Pancreas (tissue), 10 donors: ENCODE data around the gene SLC37A3. TPM values are rescaled to one million over a fixed set of nuclear protein-coding genes. Genes with fewer than 3 reads are reported as not detected.

ENCODE experiments used
- ATAC-seq, 4 donors: fragments of 200-7000 bp; cut with Tn5 transposase; one replicate each; pipeline versions ENCODE4 v1.8.0 to v1.9.1; 2020; ENCODE audit warnings: mild to moderate bottlenecking in 4 of 4, moderate library complexity in 4 of 4
- DNase-seq, 6 donors: peaks; one replicate each; pipeline ENCODE4 v3.0.0-alpha.2; 2020
- FAIRE-seq: peaks from 2 replicates; lab custom pipeline; 2012; peaks lifted over from hg19 to GRCh38; lab: Jason Lieb, UNC
- H3K27ac ChIP-seq, 4 donors: fragments of 200-600 bp; sonication (generic); 1 replicate in 3 of 4; 2 replicates in 1 of 4; pipeline versions ENCODE4 v1.5.0 to v1.8.0; 2020
- H3K27me3 ChIP-seq, 4 donors: fragments of 200-600 bp; one replicate each; pipeline ENCODE4 v1.8.0; 2021
- H3K36me3 ChIP-seq, 3 donors: fragments of 200-600 bp; sonication (generic) in 1 of 3; one replicate each; pipeline versions ENCODE4 v1.5.0 to v1.8.0; 2020 to 2021
- H3K4me1 ChIP-seq, 3 donors: fragments of 200-600 bp; one replicate each; pipeline ENCODE4 v1.8.0; 2021
- H3K4me3 ChIP-seq, 4 donors: fragments of 200-600 bp; sonication (generic) in 2 of 4; one replicate each; pipeline versions ENCODE4 v1.5.0 to v1.8.0; 2020 to 2021
- H3K9me3 ChIP-seq, 4 donors: fragments of 200-600 bp; one replicate each; pipeline ENCODE4 v1.8.0; 2021
- WGBS, 2 donors: extraction: QIAGEN DNeasy Blood & Tissue Kit; methylation state at CpG; one replicate each; pipeline ENCODE4 v1.1.7; 2013; 5-methylcytosine and 5-hydroxymethylcytosine counted together
- intact Hi-C, 3 donors: fragments of 100-400 bp; cut with DNase I; formaldehyde crosslinking; loops; one replicate each; pipeline versions ENCODE4 v1.11.1 to v1.14.2; 2022
- polyA plus RNA-seq, 2 donors: library from polyadenylated mRNA; stranded (reverse); fragments of 200-250 nt; gene quantifications; one replicate each; pipeline ENCODE4 v1.2.3, GENCODE V29; 2013
- total RNA-seq, 6 donors: library from RNA; stranded (reverse); fragmentation: NEBNext Ultra II Directional in 4 of 6; extraction: Animal tissue kit (Norgen Biotek cat#: 25700) in 4 of 6; gene quantifications; one replicate each; pipeline versions ENCODE4 v1.2.1 to v1.2.4, GENCODE V29; 2021 to 2023
- TF ChIP-seq, protein P1 (sequence below), 4 donors: fragments of 200-600 bp; sonication (generic) in 3 of 4; IDR thresholded peaks; one replicate each; pipeline versions ENCODE4 v1.5.0 to v1.8.0; 2021; ENCODE audit warnings: antibody characterized with exemption in 4 of 4
- donor health status: healthy with polysubstance abuse.
- donor health status: DM: no; HTN: no; CAD: no; lungs with moderate emphysema.
- donor health status: DM: no; HTN: no; CAD: no.
- donor health status: control.
- donor health status: control.
- donor health status: Bipolar disorder and iron deficiency.
- donor health status: DM: yes; HTN: yes; CAD: no.
- donor health status: DM: no; HTN: no; CAD: no.
- donor health status: DM: no; HTN: no; CAD: no.
- donor health status: DM: yes; HTN: yes; CAD: no.

Gene SLC37A3
- total and polyA plus RNA-seq, 8 donors, result 17.3 to 30.3 (median 24.0) TPM

DNA sequence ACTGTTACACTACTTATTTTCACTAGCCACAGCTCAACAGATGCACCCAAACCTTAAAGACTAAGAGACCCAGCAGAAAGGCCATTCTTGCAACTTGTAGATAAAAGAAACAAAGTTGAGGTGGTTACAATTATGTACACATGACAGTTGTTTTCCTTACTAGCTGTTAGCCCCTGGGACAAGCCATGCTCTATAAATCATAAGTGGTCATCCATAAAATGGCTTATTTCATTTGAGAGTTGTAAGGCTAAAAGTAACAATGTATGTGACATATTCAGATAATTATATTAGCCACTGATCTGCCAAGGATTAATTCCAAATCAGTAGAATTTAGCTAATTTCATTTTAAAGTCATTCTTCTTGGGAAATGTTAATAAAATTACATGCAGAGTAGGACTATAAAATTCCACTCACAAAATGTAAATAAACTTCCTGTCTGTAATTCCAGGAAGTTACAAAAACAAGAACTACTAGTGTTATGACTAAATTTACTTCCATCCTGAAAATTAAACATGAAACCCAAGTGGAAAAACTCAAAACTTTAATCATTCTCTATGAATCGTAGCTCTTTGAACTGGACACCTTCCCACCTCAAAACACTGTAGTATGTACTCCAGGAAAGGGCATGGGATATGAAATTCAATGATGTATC lies 13.3 kb downstream of the SLC37A3 start:
- ATAC-seq (no peak), FAIRE-seq (no peak), DNase-seq (no peak)
- TF ChIP-seq, protein P1, sequence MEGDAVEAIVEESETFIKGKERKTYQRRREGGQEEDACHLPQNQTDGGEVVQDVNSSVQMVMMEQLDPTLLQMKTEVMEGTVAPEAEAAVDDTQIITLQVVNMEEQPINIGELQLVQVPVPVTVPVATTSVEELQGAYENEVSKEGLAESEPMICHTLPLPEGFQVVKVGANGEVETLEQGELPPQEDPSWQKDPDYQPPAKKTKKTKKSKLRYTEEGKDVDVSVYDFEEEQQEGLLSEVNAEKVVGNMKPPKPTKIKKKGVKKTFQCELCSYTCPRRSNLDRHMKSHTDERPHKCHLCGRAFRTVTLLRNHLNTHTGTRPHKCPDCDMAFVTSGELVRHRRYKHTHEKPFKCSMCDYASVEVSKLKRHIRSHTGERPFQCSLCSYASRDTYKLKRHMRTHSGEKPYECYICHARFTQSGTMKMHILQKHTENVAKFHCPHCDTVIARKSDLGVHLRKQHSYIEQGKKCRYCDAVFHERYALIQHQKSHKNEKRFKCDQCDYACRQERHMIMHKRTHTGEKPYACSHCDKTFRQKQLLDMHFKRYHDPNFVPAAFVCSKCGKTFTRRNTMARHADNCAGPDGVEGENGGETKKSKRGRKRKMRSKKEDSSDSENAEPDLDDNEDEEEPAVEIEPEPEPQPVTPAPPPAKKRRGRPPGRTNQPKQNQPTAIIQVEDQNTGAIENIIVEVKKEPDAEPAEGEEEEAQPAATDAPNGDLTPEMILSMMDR (IDR thresholded peaks at IDR 0.05), result no peak
- intact Hi-C loops, result no loop called here
- H3K27ac ChIP-seq, result no peak overlapping the region
- 72 to 84% methylated on average over 1 of the region's 1 CpG for WGBS, 2 donors
- no peaks in the 10 kb centered on the region for H3K4me1 ChIP-seq
- no peaks in the 10 kb centered on the region for H3K27me3 ChIP-seq
- H3K9me3 ChIP-seq, result no peaks in the 10 kb centered on the region
- H3K36me3 ChIP-seq, result peaks cover under 1 to 5% (median 4%) of the 10 kb centered on the region in 3 donors
- H3K4me3 ChIP-seq, result no peak overlapping the region

DNA sequence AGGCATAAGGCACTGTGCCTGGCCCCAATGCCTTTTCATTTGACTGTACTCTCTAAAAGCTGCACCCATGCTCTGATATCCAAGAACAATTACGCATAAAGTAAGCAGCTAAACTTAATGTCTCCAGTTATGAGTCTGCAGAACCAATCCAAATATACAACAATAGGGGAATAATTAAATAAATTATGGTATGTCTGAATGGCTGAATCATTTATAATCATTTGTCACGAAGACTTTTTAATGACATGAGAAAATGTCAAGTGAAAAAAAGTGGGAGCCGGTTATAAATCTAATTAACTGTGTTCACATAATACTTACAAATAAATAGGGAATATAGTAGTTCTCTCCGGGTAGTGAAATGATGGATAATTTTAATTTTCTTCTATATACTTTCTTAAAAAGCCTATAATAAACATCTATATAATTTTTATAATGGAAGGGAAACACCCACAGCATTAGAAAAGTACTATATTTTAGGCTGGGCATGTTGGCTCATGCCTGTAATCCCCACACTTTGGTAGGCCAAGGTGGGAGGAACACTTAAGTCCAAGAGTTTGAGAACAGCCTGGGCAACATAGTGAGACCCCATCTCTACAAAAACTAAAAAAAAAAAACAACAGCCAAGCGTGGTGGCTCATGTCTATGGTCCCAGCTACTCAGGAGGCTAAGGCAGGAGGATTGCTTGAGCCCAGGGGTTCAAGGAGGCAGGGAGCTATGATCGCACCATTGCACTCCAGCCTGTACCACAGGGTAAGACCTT lies 14.2 kb downstream of the SLC37A3 start:
- FAIRE-seq (no peak), ATAC-seq (no peak)

DNA sequence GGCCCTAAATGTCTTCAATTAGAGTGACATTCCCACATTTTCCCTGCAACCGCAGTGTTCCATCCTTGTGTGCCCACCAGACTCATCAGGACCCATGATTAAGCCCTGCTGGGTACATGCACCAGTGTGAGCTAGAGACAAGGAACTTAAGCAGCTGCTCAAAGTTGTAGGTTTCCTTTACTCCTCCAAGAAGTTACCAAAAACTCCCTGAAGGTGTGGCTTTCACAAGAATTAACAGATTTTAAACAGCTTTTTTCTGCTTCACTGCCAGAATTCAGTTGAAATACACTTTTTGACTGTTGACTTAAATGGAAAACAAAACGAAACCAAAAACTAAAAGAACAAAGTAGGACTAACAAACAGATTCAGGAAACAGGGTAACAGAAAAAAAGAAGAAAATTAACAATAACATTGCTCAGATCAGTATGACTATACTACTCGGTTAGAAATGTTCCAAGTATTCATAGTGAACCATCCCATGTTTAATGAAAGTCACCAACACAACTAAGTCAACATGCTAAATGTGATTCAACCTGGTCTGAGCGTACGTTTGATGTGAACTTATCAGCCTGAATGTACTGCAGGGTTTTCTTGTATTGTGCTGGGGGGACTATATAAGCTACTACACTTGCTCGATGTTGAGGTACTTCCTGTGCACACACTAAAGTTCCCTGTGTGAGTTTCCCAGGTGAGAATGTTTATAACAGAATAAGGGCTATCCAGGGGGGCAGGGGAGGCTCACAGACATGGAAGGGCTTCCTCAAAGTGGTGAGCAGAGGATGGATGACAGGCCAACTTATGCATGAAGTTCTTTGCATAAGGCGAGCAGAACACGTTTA lies 22.2 kb downstream of the SLC37A3 start:
- FAIRE-seq, result no peak
- no peak for ATAC-seq
- Histone ChIP-seq H3K27ac (no peak overlapping the region), H3K36me3 (peaks cover 0 to 23% (median 2%) of the 10 kb centered on the region in 3 donors), H3K4me3 (no peak overlapping the region), H3K27me3 (no peaks in the 10 kb centered on the region), H3K4me1 (no peaks in the 10 kb centered on the region), H3K9me3 (no peaks in the 10 kb centered on the region)
- TF ChIP-seq, protein P1 (IDR thresholded peaks at IDR 0.05), result no peak
- 80 to 81% methylated on average over 8 of the region's 8 CpGs for WGBS, 2 donors
- DNase-seq, result no peak
- intact Hi-C loops, result no loop called here

More for the DNA sequence above, 14.2 kb downstream of the SLC37A3 start:
- 94 to 96% methylated on average over 6 of the region's 6 CpGs for WGBS, 2 donors
- TF ChIP-seq, protein P1 (IDR thresholded peaks at IDR 0.05), result no peak
- Histone ChIP-seq H3K27me3 (no peaks in the 10 kb centered on the region), H3K9me3 (no peaks in the 10 kb centered on the region), H3K36me3 (peaks cover 2 to 12% (median 5%) of the 10 kb centered on the region in 3 donors), H3K4me1 (no peaks in the 10 kb centered on the region), H3K27ac (no peak overlapping the region), H3K4me3 (no peak overlapping the region)
- intact Hi-C loops, result no loop called here
- DNase-seq, result no peak

DNA sequence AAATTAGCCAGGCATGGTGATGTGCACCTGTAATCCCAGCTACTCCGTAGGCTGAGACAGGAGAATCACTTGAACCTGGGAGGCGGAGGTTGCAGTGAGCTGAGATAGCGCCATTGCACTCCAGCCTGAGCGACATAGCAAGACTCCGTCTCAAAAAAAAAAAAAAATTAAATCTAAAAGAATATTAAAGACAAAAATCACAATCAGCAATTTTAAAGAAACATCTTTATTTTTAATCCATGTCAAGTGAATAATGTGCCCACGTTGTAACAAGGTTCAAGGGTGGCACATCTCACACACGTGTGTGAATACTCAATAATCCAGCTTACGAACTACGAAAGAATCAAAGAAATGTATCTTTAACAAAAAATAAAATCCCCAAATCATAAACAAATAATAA lies 23.0 kb downstream of the SLC37A3 start:
- WGBS, 2 donors, result 98% methylated on average over 9 of the region's 9 CpGs
- H3K4me1 ChIP-seq, result no peaks in the 10 kb centered on the region
- FAIRE-seq (no peak), ATAC-seq (no peak), DNase-seq (no peak)
- no peaks in the 10 kb centered on the region for H3K9me3 ChIP-seq
- H3K27me3 ChIP-seq, result no peaks in the 10 kb centered on the region
- H3K27ac ChIP-seq, result no peak overlapping the region
- intact Hi-C loops, result no loop called here
- H3K4me3 ChIP-seq, result no peak overlapping the region
- peaks cover 0 to 22% (median 2%) of the 10 kb centered on the region in 3 donors for H3K36me3 ChIP-seq
- TF ChIP-seq, protein P1 (IDR thresholded peaks at IDR 0.05), result no peak
